HepG2 (cell line): ENCODE results near the gene MAP4K3.

Source experiments
- CHD4 ChIP-seq: fragments of 200-600 bp; sonication (generic); IDR thresholded peaks from 2 replicates; pipeline ENCODE4 v1.7.0; 2017; ENCODE audit warnings: mild to moderate bottlenecking, low read length, borderline replicate concordance
- FOXM1 ChIP-seq: sonication (generic); formaldehyde crosslinking; IDR thresholded peaks from 2 replicates; pipeline ENCODE4 v1.5.0; 2020; ENCODE audit warnings: missing genetic modification reagents
- POLR2A ChIP-seq, 2 experiments: IDR thresholded peaks; 2 replicates each; pipeline ENCODE4 v1.6.1; 2011; ENCODE audit warnings: low read depth in 2 of 2, low read length in 2 of 2, mild to moderate bottlenecking in 1 of 2, moderate library complexity in 1 of 2; ENCODE audit not compliant: insufficient read depth in 1 of 2
- SP1 ChIP-seq, 2 experiments: fragments of 450-650 bp in 1 of 2; sonication (generic) in 1 of 2; formaldehyde crosslinking in 1 of 2; IDR thresholded peaks; 2 replicates each; pipeline versions ENCODE4 v1.4.0 to v1.6.1; 2016 to 2020; ENCODE audit warnings: missing genetic modification reagents in 1 of 2
- ZNF282 ChIP-seq: fragments of 450-650 bp; IDR thresholded peaks from 2 replicates; pipeline ENCODE4 v1.6.1; 2018; ENCODE audit not compliant: partially characterized antibody
- ZNF792 ChIP-seq: IDR thresholded peaks from 2 replicates; pipeline ENCODE4 v1.6.1; 2016
- TF ChIP-seq, protein P1 (sequence below): sonication (generic); formaldehyde crosslinking; conservative IDR thresholded peaks from 2 replicates; pipeline ENCODE4 v1.8.0; 2022; ENCODE audit warnings: low read depth, missing genetic modification reagents
- TF ChIP-seq, protein P2 (sequence below): sonication (generic); formaldehyde crosslinking; IDR thresholded peaks from 2 replicates; pipeline ENCODE4 v1.4.0; 2020; ENCODE audit warnings: missing genetic modification reagents, borderline replicate concordance
- TF ChIP-seq, protein P3 (sequence below): sonication (generic); formaldehyde crosslinking; IDR thresholded peaks from 2 replicates; pipeline ENCODE4 v1.4.0; 2020; ENCODE audit warnings: missing genetic modification reagents

DNA sequence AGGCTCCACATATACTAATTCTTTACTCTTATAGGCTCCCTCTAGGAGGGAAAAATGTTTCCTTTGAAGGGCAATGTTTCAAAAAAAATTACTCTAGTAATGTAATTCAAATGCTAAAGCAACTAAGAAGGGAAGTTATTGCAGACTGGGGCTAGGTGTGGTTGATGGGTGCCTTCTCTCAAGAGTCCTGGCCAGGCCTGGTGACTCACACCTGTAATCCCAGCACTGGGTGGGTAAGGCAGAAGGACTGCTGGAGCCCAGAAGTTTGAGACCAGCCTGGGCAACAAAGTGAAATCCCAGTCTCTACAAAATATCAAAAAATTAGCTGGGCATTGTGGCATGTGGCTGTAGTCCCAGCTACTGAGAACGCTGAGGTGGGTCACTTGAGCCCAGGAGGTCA, 162.1 kb downstream of the MAP4K3 start:
- no peak for TF ChIP-seq CHD4
- TF ChIP-seq, protein P1, sequence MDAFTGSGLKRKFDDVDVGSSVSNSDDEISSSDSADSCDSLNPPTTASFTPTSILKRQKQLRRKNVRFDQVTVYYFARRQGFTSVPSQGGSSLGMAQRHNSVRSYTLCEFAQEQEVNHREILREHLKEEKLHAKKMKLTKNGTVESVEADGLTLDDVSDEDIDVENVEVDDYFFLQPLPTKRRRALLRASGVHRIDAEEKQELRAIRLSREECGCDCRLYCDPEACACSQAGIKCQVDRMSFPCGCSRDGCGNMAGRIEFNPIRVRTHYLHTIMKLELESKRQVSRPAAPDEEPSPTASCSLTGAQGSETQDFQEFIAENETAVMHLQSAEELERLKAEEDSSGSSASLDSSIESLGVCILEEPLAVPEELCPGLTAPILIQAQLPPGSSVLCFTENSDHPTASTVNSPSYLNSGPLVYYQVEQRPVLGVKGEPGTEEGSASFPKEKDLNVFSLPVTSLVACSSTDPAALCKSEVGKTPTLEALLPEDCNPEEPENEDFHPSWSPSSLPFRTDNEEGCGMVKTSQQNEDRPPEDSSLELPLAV (CRISPR knock-in tag), result no peak
- no peak for TF ChIP-seq ZNF792 (CRISPR knock-in tag)
- TF ChIP-seq, protein P2, sequence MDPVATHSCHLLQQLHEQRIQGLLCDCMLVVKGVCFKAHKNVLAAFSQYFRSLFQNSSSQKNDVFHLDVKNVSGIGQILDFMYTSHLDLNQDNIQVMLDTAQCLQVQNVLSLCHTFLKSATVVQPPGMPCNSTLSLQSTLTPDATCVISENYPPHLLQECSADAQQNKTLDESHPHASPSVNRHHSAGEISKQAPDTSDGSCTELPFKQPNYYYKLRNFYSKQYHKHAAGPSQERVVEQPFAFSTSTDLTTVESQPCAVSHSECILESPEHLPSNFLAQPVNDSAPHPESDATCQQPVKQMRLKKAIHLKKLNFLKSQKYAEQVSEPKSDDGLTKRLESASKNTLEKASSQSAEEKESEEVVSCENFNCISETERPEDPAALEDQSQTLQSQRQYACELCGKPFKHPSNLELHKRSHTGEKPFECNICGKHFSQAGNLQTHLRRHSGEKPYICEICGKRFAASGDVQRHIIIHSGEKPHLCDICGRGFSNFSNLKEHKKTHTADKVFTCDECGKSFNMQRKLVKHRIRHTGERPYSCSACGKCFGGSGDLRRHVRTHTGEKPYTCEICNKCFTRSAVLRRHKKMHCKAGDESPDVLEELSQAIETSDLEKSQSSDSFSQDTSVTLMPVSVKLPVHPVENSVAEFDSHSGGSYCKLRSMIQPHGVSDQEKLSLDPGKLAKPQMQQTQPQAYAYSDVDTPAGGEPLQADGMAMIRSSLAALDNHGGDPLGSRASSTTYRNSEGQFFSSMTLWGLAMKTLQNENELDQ (CRISPR knock-in tag), result no peak
- TF ChIP-seq, protein P3, sequence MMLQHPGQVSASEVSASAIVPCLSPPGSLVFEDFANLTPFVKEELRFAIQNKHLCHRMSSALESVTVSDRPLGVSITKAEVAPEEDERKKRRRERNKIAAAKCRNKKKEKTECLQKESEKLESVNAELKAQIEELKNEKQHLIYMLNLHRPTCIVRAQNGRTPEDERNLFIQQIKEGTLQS, result no peak
- no peak for TF ChIP-seq FOXM1 (CRISPR knock-in tag)
- TF ChIP-seq SP1 (IDR thresholded peaks at IDR 0.05), result no peak
- no peak for TF ChIP-seq SP1 (CRISPR knock-in tag; IDR thresholded peaks at IDR 0.05)
- no peak for TF ChIP-seq POLR2A (IDR thresholded peaks at IDR 0.05; ENCODE audit: insufficient read depth in 1 of 2, low read depth in 2 of 2, low read length in 2 of 2)
- TF ChIP-seq ZNF282, result no peak
